K562 (cell line): ENCODE measurements around the gene TKTL1.

Experiments
- COPS2 ChIP-seq: fragments of 450-650 bp; conservative IDR thresholded peaks from 2 replicates; pipeline ENCODE4 v1.6.1; 2016; ENCODE audit warnings: mild to moderate bottlenecking, moderate library complexity
- CTCF ChIP-seq, 3 experiments: IDR thresholded peaks in 2 of 3; conservative IDR thresholded peaks in 1 of 3; 2 replicates each; pipeline ENCODE4 v1.5.1; 2011 to 2012; ENCODE audit warnings: low read length in 3 of 3, mild to moderate bottlenecking in 3 of 3, control low read depth in 2 of 3, improper control_type of control experiment in 1 of 3, inconsistent platforms in 1 of 3, low read depth in 1 of 3, mixed read lengths in 1 of 3, moderate library complexity in 1 of 3; ENCODE audit not compliant: insufficient read depth in 2 of 3
- HSF4 ChIP-seq: fragments of 250-450 bp; sonication (Bioruptor Pico); IDR thresholded peaks from 2 replicates; pipeline ENCODE4 v2.1.2; 2022; ENCODE audit warnings: mild to moderate bottlenecking, moderate library complexity, borderline replicate concordance
- JUNB ChIP-seq: fragments of 450-650 bp; formaldehyde crosslinking; conservative IDR thresholded peaks from 2 replicates; pipeline ENCODE4 v1.4.0; 2020; ENCODE audit warnings: mild to moderate bottlenecking
- NBN ChIP-seq: fragments of 450-650 bp; IDR thresholded peaks from 2 replicates; pipeline ENCODE4 v1.6.1; 2016; ENCODE audit warnings: low read depth, mild to moderate bottlenecking

GRCh38 chrX:154375156-154375504, 79.5 kb downstream of the TKTL1 start:
- TF ChIP-seq COPS2 (no peak), CTCF (IDR thresholded peaks at IDR 0.05 in 2 of 3, conservative IDR thresholded peaks at IDR 0.05 in 1 of 3; ENCODE audit: insufficient read depth in 2 of 3, low read depth in 1 of 3, low read length in 3 of 3) (no peak), JUNB (CRISPR knock-in tag) (no peak), HSF4 (CRISPR knock-in tag) (no peak), NBN (no peak)
